Ovary (tissue), 9 donors: ENCODE results near the gene HNRNPLL. TPM values are rescaled to one million over a fixed set of nuclear protein-coding genes. Genes with fewer than 3 reads are reported as not detected.
"Not testable (repeated sequence)": the region's sequence is repeated elsewhere in the genome, so short reads cannot be mapped to it uniquely, and the experiment has no call there.

Experiments used
- DNase-seq, 5 donors: peaks; one replicate each; pipeline ENCODE4 v3.0.0-alpha.2; 2019 to 2020
- H3K27ac ChIP-seq, 2 donors: fragments of 200-600 bp; one replicate each; pipeline versions ENCODE4 v1.5.1 to v1.8.0; 2019 to 2022
- H3K27me3 ChIP-seq: fragments of 200-600 bp; one replicate; pipeline ENCODE4 v1.8.0; 2022
- H3K36me3 ChIP-seq: fragments of 200-600 bp; sonication (generic); one replicate; pipeline ENCODE4 v1.5.1; 2019
- H3K4me1 ChIP-seq: one replicate; pipeline ENCODE4 v1.8.1; 2013; ENCODE audit warnings: mild to moderate bottlenecking, moderate library complexity; ENCODE audit not compliant: insufficient read depth
- H3K4me3 ChIP-seq: fragments of 200-600 bp; sonication (generic); one replicate; pipeline ENCODE4 v1.5.1; 2017
- H3K9me3 ChIP-seq, 2 donors: fragments of 200-600 bp in 1 of 2; sonication (generic) in 1 of 2; one replicate each; pipeline versions ENCODE4 v1.5.1 to v1.8.1; 2013 to 2019; ENCODE audit warnings: mild to moderate bottlenecking in 1 of 2, moderate library complexity in 1 of 2
- EP300 ChIP-seq: sonication (generic); formaldehyde crosslinking; IDR thresholded peaks from one replicate; pipeline ENCODE4 v1.6.1; 2017; ENCODE audit warnings: antibody characterized with exemption
- POLR2A ChIP-seq: fragments of 450-650 bp; IDR thresholded peaks from one replicate; pipeline ENCODE4 v1.6.1; 2017; ENCODE audit warnings: antibody characterized with exemption, mild to moderate bottlenecking, moderate library complexity
- WGBS, 3 donors: extraction: QIAGEN DNeasy Blood & Tissue Kit in 1 of 3; methylation state at CpG; one replicate each; pipeline versions ENCODE4 v1.1.5 to v1.1.7; 2013 to 2017; 5-methylcytosine and 5-hydroxymethylcytosine counted together
- intact Hi-C, 4 donors: fragments of 100-400 bp; cut with DNase I; formaldehyde crosslinking; loops; one replicate each; pipeline versions ENCODE4 v1.11.0 to v1.15.1; 2022 to 2023
- polyA plus RNA-seq, 2 donors: library from polyadenylated mRNA; stranded (reverse); fragments of 200-250 nt in 1 of 2; fragments of 350-450 nt in 1 of 2; fragmentation: Illumina TruSeq in 1 of 2; extraction: RNeasy Lipid Tissue Mini Kit (QIAGEN cat#74804) in 1 of 2; gene quantifications; one replicate each; pipeline ENCODE4 v1.2.3, GENCODE V29; 2013 to 2014
- total RNA-seq, 7 donors: library from RNA; depleted of rRNA in 2 of 7; stranded (reverse); fragments of >200 nt in 2 of 7; fragmentation: NEBNext Ultra II Directional in 3 of 7; extraction: Animal tissue kit (Norgen Biotek cat#: 25700) in 3 of 7; gene quantifications; one replicate each; pipeline versions ENCODE4 v1.1.0 to v1.2.4, GENCODE V29; 2016 to 2023
- TF ChIP-seq, protein P1 (sequence below), 3 donors: fragments of 450-650 bp in 2 of 3; fragments of 200-600 bp in 1 of 3; IDR thresholded peaks; one replicate each; pipeline versions ENCODE4 v1.5.1 to v1.8.0; 2016 to 2022; ENCODE audit warnings: antibody characterized with exemption in 3 of 3, mild to moderate bottlenecking in 1 of 3
- donor health status: DM: no; HTN: no; CAD: no; lungs with moderate emphysema.
- donor health status: DM: no; HTN: no; CAD: no.
- donor health status: Bipolar disorder and iron deficiency.
- donor health status: DM: yes; HTN: yes; CAD: no.
- donor health status: DM: no; HTN: no; CAD: no.
- donor health status: DM: yes; HTN: yes; CAD: no.

The HNRNPLL gene
- total and polyA plus RNA-seq, 9 donors: 19.1 to 59.2 (median 47.1) TPM

GRCh38 chr2:38613849-38614213 lies 11.1 kb upstream of the HNRNPLL start:
- WGBS, 3 donors: 60 to 74% (median 64%) methylated on average over 3 of the region's 3 CpGs

DNA sequence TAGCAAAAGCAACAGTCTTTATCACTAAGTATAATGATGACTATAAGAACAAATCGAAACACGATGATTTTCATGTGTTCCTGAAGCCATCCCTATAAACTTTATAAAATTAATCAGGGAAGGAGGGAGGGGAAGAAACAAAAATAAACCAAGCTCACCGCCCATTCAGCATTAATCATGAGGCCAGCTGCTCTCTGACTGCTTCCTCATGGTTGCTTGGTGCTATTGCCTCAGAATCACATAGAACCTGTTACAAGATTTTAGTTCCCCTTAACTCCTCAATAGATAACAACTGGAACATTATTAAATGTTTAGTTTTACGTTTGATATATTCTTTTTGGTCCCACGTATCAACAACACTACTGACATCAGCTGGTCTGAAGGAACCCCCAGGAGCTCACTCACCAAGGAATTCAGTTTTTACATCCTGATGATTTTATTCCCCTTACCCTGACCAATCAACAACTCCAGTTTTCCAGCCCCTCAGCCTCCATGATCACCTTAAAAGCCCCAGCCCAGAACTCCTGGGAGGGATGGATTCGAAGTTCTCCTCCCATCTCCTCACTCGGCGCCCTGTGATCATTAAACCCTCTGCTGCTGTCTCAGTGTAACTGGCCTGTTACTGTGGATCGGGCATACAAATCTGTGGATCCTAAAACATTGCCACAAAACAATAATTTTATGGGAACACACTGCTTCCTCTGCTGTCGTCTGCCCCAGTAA lies 10.6 kb upstream of the HNRNPLL start:
- no peaks in the 10 kb centered on the region for H3K9me3 ChIP-seq
- intact Hi-C loops: no loop called here
- no peaks in the 10 kb centered on the region for H3K27me3 ChIP-seq
- H3K36me3 ChIP-seq: no peaks in the 10 kb centered on the region
- no peak overlapping the region for H3K4me3 ChIP-seq
- no peaks in the 10 kb centered on the region for H3K4me1 ChIP-seq
- no peak overlapping the region for H3K27ac ChIP-seq
- 40 to 42% (median 40%) methylated on average over 10 of the region's 10 CpGs for WGBS, 3 donors
- TF ChIP-seq POLR2A: no peak
- TF ChIP-seq, protein P1, sequence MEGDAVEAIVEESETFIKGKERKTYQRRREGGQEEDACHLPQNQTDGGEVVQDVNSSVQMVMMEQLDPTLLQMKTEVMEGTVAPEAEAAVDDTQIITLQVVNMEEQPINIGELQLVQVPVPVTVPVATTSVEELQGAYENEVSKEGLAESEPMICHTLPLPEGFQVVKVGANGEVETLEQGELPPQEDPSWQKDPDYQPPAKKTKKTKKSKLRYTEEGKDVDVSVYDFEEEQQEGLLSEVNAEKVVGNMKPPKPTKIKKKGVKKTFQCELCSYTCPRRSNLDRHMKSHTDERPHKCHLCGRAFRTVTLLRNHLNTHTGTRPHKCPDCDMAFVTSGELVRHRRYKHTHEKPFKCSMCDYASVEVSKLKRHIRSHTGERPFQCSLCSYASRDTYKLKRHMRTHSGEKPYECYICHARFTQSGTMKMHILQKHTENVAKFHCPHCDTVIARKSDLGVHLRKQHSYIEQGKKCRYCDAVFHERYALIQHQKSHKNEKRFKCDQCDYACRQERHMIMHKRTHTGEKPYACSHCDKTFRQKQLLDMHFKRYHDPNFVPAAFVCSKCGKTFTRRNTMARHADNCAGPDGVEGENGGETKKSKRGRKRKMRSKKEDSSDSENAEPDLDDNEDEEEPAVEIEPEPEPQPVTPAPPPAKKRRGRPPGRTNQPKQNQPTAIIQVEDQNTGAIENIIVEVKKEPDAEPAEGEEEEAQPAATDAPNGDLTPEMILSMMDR (IDR thresholded peaks at IDR 0.05): no peak
- TF ChIP-seq EP300: no peak
- DNase-seq: no peak

More at GRCh38 chr2:38613849-38614213, 11.1 kb upstream of the HNRNPLL start:
- intact Hi-C loops: no loop called here
- Histone ChIP-seq H3K27ac (no peak overlapping the region), H3K4me1 (no peaks in the 10 kb centered on the region), H3K9me3 (no peaks in the 10 kb centered on the region), H3K27me3 (no peaks in the 10 kb centered on the region), H3K4me3 (no peak overlapping the region), H3K36me3 (no peaks in the 10 kb centered on the region)
- DNase-seq: no peak
- no peak for TF ChIP-seq POLR2A
- no peak for TF ChIP-seq EP300
- TF ChIP-seq, protein P1 (IDR thresholded peaks at IDR 0.05): no peak

DNA sequence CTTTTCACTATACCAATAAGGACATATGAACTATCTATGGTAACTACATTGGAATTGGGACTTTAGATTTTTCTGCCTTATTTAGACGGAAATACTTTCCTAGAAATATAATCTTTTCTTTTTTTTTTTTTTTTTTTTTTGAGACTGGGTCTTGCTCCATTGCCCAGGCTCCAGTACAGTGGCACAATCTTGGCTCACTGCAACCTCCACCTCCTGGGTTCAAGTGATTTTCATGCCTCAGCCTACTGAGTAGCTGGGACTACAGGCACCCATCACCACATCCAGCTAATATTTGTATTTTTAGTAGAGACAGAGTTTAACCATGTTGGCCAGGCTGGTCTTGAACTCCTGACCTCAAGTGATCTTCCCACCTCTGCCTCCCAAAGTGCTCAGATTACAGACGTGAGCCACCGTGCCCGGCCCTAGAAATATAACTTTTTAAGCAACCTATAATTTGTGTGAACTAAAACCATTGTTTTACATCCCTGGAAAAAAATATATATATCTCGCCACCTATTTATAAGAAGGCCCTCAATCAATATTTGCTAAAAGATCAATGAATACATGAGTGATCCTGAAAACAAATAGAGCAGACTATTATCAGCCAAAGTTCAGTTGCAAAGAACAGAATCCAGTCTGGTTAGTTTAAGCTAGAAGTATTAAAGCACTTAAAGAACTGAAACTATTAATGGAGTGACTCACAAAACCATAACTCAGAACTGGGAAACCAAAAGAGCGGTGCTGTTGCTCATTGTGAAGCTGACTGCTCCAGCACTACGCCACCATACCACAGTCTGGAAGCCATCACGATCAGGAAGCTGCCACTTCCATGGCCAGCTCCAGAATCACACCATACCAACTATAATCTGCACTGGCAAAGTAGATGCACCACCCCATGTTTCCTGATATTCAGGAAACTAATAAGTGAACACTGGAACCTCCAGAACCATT lies 8.4 kb upstream of the HNRNPLL start:
- Histone ChIP-seq H3K4me1 (no peaks in the 10 kb centered on the region), H3K27ac (no peak overlapping the region), H3K36me3 (no peaks in the 10 kb centered on the region), H3K9me3 (no peaks in the 10 kb centered on the region), H3K27me3 (no peaks in the 10 kb centered on the region), H3K4me3 (no peak overlapping the region)
- TF ChIP-seq POLR2A (no peak), EP300 (no peak)
- TF ChIP-seq, protein P1 (IDR thresholded peaks at IDR 0.05): no peak
- intact Hi-C loops: no loop called here
- 87 to 88% (median 88%) methylated on average over 8 of the region's 8 CpGs for WGBS, 3 donors
- DNase-seq: no peak

DNA sequence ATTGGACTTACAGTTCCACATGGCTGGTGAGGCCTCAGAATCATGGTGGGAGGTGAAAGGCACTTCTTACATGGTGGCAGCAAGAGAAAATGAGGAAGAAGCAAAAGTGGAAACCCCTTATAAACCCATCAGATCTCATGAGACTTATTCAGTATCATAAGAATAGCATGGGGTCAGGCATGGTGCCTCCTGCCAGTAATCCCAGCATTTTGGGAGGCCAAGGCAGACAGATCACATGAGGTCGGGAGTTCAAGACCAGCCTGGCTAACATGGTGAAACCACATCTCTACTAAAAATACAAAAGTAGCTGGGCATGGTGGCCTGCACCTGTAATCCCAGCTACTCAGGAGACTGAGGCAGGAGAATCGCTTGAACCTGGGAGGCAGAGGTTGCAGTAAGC lies 6.5 kb upstream of the HNRNPLL start:
- H3K9me3 ChIP-seq, DNase-seq, H3K27ac ChIP-seq, H3K27me3 ChIP-seq, H3K4me1 ChIP-seq, H3K4me3 ChIP-seq, H3K36me3 ChIP-seq: not testable (repeated sequence)
- WGBS, 3 donors: 95 to 97% (median 96%) methylated on average over 2 of the region's 2 CpGs
- intact Hi-C loops: loop anchor here in 3 of 4 donors (10.0 kb wide), 3 partner anchors 116 to 234 kb away; partner anchors contain the start of gene ATL2 (in 1 of the 3)
